HG03558 (cell line): ENCODE results near the gene SRR.
"Not testable (repeated sequence)": the region's sequence is repeated elsewhere in the genome, so short reads cannot be mapped to it uniquely, and the experiment has no call there.

Experiments
- ATAC-seq: cut with Tn5 transposase; IDR thresholded peaks from one replicate; pipeline ENCODE4 v1.9.1; 2021; ENCODE audit warnings: moderate number of reproducible peaks; ENCODE audit not compliant: unreplicated experiment; ENCODE audit errors: extremely low read depth

Gene SRR, protein sequence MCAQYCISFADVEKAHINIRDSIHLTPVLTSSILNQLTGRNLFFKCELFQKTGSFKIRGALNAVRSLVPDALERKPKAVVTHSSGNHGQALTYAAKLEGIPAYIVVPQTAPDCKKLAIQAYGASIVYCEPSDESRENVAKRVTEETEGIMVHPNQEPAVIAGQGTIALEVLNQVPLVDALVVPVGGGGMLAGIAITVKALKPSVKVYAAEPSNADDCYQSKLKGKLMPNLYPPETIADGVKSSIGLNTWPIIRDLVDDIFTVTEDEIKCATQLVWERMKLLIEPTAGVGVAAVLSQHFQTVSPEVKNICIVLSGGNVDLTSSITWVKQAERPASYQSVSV

DNA sequence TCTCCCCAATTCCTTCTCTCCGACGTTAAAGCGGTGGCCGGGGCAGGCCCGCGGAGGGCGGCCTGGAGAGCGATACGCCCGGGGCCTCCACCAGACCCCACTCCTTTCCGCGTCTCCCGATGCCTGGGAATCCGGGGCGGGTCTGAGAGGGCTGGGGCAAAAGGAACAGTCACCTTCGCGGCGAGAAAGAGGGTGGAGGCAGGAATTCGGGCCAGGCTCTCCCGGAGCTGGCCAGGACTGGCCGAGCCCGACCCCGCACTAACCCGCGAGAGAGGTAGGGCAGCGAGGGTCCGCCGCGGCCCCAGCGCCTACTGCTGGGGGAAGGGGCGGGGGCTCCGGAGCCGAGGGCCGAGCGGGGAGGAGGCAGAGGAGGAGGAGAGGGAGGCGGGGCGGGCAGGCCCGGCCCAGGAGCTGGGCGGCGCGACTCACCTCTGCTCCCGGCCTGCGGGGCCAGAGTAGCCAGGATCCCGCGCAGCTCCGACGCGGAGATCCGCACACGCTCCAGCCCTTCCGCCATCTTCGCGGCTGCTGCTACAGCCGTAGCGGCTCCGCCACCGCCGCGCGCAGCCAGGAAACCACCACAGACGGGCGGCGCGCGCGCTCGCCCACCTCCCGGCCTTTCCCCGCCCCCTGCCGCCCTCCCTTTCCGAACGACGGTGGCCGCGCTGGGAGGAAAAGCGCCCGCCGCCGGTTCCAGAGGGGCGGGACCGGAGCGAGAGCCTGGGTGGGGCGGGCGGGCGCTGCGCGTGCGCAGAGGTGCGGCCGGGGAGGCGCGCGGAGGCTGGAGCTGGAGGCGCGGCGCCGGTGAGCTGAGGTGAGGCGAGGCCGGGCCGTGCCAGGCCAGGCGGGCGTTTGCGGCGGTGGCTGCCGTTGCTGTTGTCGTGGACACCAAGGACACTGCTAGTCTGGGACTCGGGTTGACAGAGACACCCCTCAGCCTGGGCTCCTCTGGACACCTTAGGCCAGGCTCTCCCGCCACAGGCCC, at the start of gene SRR, which contains the start of gene SMG6:
Gene SRR (plus strand): TSS at position 747 of the 985 bp plus-strand sequence. CDS start 11,611 bp downstream, outside the sequence.
Gene SMG6 (minus strand): TSS at position 582 of the 985 bp plus-strand sequence. CDS start 65 bp downstream, at position 517.
- ATAC-seq = peak; percentile 35

DNA sequence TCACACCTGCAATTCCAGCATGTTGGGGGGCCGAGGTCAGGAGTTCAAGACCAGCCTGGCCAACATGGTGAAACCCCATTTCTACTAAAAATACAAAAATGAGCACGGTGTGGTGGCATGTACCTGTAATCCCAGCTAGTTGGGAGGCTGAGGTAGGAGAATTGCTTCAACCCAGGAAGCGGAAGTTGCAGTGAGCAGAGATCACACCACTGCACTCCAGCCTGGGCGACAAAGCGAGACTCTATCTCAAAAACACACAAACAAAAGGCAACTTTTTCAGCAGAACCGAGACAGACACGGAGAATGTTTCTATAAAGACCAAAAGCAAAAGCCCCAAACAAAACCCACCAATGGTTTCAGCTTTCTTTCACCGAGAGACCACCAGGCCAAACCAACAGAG, 44.9 kb upstream of the SRR start:
- ATAC-seq = not testable (repeated sequence)

DNA sequence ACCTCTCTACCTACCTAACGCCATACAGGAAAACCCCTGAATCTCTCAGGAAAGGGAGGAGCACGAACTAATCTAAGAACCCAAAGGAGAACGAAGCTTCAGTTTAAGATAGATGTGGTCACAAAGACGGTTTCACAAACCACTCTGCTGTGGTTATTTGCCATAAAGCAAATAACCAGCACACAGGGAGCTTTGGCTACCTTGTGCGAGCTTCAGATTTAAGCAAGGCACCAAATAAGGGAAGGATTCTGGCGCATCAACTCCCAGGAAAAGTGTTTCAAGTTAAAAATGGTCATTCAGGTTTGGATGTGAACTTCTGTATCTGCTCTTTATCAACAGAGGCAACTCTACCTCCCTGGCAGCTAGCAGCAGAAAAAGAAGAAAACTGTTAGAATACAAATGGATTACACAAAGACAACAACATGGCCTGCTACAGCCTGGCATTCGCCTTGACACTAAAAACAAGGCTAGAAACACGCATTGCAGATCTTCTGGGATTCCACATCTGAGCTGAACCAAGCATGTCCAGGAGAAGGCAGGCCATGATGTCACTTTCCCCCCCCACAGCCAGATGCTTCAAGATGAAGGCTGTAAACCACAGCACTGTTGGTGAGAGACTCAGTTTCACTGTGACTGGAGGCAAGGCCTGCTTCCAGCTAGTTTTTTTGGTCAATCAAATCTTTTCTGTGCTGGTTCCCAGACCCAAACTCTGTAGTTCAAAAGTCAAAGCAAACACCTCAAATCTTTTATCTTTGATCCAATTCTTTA, 43.8 kb upstream of the SRR start:
- ATAC-seq = peak; percentile 43

DNA sequence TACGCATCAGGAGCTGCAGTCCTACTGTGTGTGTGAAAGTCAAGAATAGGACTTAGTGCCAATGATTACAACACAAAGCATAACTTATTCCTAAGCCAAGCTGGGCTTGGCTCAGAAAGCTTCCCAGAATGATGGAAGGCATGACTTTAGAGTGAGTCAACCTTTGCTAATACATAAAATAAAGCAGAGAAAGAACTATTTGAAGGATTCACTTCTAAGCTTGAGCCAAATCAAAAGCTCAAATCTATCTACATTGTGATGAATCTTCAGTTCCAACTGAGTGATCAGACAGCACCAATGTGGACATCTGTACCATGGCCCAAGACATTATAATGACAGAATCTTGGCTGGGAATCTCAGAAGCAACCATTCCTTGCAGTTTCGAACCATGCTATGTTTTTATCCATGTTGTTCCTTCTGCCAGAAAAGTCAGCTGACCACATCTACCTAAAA, 41.6 kb upstream of the SRR start:
- ATAC-seq = no peak

DNA sequence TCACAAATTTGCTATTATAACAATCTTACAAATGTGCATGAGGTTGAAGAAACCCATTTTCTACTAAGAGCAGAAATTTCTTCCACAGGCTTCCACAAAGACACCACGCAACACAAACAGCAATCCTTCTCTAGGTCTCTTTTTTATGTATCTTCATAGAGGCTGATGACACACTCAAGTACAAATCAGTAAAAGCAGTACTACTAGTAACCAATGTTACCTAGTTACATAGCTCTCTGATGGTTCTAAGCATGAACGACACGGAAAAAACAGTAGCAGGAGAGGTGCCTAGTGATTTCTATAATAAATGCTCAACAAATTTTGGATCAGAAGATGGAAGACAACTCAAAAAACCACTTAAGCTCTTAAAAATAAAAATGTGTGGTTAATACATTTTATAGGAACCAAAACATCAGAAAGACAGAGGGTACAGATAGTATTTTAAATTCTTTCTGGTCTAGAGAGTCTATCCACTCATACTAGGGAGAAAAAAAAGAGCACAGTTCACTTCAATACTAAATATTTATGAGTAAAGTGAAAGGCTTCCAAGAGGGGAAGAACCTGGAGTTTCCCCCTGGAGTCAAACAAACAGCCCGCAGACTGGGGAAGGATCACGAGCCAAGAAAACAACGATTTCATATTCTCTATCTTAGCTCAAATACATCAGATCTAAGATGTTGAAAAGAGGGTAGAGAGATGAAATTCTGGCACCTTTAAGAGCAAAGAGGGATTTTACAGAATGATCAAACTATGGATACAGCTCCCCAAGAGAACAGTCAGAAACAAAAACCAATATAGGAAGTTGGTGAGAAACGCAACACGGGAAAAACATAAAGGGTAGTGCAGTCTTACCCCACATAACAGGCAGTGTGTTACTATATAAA, 40.3 kb upstream of the SRR start:
- no peak for ATAC-seq

DNA sequence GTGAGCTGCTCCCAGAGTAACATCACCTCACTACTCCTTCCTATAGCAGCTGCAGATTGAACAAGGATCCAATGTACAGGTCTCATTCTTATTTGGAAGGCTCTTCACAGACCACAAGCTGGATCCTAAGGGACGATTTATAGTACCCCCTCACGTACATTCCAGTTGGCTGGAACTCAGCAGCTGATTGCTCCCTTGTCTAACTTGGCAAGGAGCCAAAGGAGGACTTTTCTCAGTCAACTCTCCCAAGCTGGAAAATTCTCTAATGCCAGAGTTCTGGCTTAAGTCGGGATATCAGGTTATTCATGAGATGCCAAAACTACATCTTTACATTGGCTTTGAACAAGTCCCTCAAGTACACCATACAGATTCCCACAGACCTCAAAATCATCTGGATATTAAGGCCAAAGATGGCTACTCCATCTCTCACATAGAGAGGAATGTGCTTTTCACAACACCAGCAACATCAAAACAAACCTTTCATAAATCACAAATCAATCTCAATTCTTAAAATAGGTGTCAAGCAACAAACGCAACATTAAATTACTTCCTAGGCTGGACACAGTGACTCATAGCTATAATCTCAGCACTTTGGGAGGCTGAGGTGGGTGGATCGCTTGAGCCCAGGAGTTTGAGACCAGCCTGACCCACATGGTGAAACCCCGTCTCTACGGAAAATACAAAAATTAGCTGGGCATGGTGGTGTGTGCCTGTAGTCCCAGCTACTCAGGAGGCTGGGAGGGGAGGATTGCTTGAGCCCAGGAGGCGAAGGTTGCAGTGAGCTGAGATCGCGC, 39.5 kb upstream of the SRR start:
- ATAC-seq = no peak

DNA sequence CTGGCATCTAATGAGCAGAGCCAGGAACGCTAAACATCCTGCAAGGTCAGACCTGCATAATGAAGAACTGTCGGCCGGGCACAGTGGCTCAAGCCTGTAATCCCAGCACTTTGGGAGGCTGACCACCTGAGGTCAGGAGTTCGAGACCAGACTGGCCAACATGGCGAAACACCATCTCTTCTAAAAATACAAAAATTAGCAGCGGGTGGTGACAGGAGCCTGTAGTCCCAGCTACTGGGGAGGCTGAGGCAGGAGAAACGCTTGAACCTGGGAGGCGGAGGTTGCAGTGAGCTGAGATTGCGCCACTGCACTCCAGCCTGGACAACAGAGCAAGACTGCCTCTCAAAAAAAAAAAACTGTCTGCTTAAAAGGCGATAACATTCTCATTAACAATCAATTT, 38.6 kb upstream of the SRR start:
- ATAC-seq = not testable (repeated sequence)

DNA sequence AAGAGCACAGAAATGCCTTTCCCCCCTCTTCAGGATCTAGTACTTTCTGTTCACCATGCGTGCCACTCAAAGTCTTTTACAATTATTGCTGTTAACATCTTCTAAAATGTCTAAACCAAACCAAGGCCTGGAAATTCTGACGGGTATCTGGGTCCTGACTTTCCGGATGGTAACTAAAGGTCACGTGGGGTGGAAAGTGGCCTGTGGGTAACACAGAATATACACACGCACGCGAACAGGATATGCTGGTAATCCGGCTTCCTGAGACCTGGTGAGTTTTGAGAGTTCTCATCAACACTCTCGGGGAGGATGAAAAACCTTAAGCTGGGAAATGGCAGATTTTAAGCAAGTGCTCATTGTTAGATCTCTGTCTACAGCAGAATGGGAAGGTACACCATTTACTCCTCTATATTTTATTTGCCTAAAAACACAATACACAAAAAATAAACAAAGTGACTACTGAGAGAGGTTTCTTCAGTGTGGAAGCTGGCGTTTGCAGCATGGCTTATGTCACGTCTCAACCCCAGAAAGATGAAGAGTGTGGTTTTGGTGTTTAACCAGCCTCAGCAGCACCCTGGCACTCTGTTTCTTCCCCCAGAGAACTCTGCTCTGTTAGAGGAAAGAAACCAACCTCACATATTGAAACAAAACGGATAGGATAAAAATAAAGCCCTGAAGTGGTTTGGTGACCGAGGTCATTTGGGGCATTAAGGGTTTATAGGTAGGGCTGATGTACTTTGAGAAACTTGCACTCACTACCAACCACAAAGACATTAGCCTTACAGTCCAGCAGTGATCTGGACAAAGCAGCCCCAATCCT, 37.5 kb upstream of the SRR start:
- peak; percentile 63 for ATAC-seq

DNA sequence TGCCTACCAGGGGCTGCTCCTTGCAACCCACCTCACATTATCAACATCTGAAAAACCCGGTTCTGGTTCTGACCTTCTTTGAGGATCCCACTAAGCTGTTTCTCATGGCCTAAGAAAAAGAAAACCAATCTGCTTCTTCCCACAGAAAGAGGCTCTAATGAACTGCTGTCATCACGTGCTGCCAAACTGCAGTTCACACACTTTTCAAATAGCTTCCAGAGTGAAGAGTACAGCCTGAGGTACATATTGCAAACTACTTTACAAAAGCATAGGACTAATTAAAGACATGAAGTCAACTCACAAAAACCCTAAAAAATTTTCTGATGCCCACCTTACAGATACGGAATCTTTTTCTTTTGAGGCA, 36.9 kb upstream of the SRR start:
- no peak for ATAC-seq

DNA sequence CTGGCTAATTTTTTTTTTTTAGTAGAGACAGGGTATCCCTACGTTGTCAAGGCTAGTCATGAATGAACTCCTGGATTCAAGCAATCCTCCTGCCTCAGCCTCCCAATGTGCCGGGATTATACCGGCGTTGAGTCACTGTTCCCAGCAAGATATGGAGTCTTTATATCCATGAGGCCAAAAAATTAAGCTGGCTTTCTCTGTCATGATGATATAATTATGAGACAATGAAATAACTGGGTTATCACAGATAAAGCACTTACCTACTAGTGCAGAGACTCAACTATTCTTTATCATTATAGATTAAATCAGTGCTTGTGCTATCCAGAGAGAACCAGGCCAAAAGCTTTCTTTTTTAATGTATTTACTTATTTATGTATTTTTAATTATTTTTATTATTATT, 36.4 kb upstream of the SRR start:
- no peak for ATAC-seq

DNA sequence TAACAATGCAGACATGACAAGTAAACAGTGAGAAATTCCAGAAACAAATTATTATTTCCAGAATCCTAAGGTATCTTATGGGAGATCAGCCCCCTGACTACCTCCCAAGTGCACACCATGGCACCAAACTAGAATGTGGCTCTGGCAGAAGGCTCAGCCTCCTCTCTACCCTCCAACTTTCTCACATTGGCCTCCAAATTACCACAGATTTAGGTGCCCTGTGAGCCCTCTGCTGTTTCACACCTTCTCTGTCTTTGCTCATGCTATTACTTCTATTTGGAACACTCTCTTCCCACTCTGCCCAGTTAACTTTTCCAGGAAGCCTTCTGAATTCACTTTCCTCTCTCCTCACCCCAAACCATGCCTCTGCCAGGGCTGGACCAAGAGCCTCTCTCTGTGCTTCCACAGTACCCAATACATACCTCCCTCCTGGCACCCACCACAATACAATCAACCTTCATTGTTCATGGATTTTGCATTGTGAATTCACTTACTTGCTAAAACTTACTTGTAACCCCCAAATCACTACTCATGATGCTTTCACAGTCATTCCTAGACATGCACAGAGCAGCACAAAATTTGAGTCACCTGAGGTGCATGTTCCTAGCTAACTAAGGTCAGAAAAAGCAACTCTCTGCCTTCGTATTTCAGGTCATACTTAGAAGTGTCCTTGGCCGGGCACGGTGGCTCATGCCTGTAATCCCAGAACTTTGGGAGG, 31.6 kb upstream of the SRR start:
- ATAC-seq = no peak

DNA sequence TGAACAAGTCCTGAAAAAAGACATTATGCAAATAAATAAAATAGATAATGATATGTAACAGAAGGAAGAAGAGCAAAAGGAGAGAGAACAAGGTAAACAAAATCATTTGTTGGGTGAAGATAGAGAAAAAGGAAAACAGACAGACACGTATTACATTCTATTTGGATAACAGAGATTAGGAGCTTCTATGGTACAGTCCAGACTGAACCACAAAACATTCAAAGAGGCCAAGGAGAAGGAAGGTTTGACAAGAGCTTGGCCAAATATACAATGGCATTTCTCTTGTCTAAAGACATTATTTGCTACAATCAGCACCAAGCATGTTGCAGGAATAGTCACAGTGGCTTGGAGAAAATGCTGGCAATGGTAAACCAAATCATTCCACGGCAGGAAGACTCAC, 29.3 kb upstream of the SRR start:
- ATAC-seq = no peak

DNA sequence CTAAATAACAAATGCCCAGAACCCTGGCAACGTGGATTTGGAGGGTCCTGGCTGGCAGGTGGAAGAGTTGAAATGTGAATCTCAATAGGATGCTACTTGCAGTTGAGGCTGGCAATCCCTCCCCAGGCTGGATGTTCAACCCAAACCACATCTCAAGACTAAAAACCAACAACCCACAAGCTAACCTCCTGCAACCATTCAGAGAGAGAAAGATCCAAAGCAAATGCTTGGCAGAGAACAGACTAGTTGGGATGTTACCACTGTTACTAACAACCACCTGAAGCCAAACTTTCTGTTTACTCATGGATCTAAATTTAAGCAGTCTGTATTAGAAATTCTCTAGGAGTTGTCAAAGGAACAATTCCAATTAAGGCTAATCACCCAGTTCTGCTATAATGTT, 28.0 kb upstream of the SRR start:
- ATAC-seq = no peak

DNA sequence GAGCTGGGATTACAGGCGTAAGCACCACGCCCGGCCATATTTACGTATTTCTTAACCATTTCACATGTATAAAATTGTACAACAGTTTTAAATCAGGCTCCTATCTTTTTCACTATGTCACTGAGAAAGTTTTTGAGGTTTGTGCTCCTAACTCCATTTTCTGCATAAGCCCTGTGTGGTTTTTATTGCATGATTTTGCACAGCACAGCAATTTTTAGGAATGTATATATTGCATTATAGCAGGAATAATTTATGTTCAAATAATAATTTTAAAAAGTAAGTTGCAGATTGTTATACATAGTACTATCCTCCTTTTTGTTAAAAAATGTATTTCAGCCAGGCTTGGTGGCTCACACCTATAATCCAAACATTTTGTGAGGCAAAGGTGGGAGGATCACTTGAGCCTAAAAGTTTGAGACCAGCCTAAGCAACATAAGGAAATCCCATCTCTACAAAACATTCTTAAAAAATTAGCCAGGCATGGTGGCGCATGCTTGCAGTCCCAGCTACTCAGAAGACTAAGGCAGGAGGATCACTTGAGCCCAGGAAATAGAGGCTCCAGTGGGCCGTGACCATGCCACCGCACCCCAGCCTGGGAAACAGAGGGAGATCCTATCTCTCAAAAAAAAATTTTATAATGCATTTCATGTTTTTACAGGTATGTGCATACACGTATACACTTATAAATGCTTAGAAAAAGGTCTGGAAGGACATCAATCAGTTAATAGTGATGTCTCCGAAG, 26.1 kb upstream of the SRR start:
- no peak for ATAC-seq

DNA sequence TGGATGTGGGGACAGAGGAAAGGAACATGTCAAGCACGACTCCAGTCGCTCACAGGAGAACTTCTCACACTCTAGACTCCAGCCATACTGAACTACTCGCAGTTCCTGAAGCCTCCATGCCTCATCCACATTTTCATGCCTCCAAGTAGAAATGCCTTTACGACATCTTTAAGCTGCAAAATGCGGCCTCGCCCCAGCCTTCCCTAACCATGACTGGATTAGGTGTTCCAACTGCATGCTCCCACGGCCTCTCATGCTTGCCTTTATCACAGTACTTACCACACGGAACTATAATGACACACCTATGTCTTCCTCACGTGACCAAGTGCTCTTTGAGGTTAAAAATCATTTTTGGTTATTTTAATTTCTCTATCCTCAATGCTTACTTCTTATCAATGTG, 24.0 kb upstream of the SRR start:
- no peak for ATAC-seq

DNA sequence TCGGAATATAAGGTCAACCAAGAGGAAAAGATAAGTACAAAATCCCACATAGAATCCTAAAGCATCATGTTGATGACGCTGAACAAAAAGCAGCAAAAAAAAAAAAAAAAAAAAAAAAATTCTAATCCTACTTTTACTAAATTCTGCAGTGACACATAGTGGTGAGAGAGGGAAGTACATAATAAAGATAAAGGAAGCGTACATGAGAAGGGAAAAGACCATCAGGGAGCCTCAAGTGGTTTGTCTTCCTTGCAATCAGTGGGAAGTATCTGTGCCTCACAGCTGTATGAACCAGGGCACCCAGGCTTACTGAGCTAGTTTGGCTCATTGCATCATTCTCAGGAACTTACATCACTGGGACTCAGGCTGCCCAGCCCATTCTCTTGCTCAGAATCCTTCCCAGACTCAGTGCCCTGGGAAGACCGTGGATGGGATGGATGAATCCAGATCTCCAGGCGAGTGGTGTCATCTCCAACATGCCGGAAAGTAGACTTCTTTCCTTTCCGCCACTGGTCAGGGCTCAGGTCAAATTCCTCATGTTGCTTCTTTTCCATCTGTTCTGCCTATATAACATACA, 21.4 kb upstream of the SRR start:
- no peak for ATAC-seq
